KMS-11 (cell line): ENCODE results near the gene ERC2.

Source experiments
- H2AFZ ChIP-seq: fragments of 200-600 bp; sonication (generic); 2 replicates; pipeline ENCODE4 v1.6.1; 2016; ENCODE audit warnings: antibody characterized with exemption, mixed run types, low read depth
- H3K27ac ChIP-seq: fragments of 200-600 bp; sonication (generic); 2 replicates; pipeline ENCODE4 v1.6.1; 2016; ENCODE audit warnings: mild to moderate bottlenecking, mixed run types
- H3K27me3 ChIP-seq: fragments of 200-600 bp; sonication (generic); 2 replicates; pipeline ENCODE4 v1.6.1; 2017; ENCODE audit warnings: mild to moderate bottlenecking, low read depth, mixed run types, moderate library complexity; ENCODE audit not compliant: insufficient read depth
- H3K36me3 ChIP-seq: fragments of 200-600 bp; sonication (generic); 2 replicates; pipeline ENCODE4 v1.6.1; 2017; ENCODE audit warnings: mild to moderate bottlenecking, mixed run types; ENCODE audit not compliant: insufficient read depth
- H3K4me1 ChIP-seq: fragments of 200-600 bp; sonication (generic); 2 replicates; pipeline ENCODE4 v1.6.1; 2016; ENCODE audit warnings: mild to moderate bottlenecking, low read depth, mixed run types; ENCODE audit not compliant: poor library complexity, severe bottlenecking
- H3K4me2 ChIP-seq: fragments of 200-600 bp; sonication (generic); 2 replicates; pipeline ENCODE4 v1.7.0; 2016; ENCODE audit warnings: mild to moderate bottlenecking, mixed run types
- H3K4me3 ChIP-seq: fragments of 200-600 bp; sonication (generic); IDR thresholded peaks from 2 replicates; pipeline ENCODE4 v1.6.1; 2017; ENCODE audit warnings: low read depth, low read length, mixed read lengths; ENCODE audit not compliant: insufficient read depth
- H3K79me2 ChIP-seq: fragments of 200-600 bp; sonication (generic); 2 replicates; pipeline ENCODE4 v1.6.1; 2016; ENCODE audit warnings: low read depth, mixed run types; ENCODE audit not compliant: insufficient read depth
- H3K9ac ChIP-seq: fragments of 200-600 bp; sonication (generic); 2 replicates; pipeline ENCODE4 v1.6.1; 2016; ENCODE audit warnings: mild to moderate bottlenecking, mixed run types
- H4K20me1 ChIP-seq: fragments of 200-600 bp; sonication (generic); 2 replicates; pipeline ENCODE4 v1.6.1; 2016; ENCODE audit warnings: mild to moderate bottlenecking, mixed run types; ENCODE audit not compliant: insufficient read depth
- TF ChIP-seq, protein P1 (sequence below): fragments of 200-600 bp; sonication (generic); conservative IDR thresholded peaks from 2 replicates; pipeline ENCODE4 v1.6.1; 2017; ENCODE audit warnings: low read depth, mild to moderate bottlenecking, antibody characterized with exemption, low read length, moderate library complexity, mixed read lengths

Gene ERC2

DNA sequence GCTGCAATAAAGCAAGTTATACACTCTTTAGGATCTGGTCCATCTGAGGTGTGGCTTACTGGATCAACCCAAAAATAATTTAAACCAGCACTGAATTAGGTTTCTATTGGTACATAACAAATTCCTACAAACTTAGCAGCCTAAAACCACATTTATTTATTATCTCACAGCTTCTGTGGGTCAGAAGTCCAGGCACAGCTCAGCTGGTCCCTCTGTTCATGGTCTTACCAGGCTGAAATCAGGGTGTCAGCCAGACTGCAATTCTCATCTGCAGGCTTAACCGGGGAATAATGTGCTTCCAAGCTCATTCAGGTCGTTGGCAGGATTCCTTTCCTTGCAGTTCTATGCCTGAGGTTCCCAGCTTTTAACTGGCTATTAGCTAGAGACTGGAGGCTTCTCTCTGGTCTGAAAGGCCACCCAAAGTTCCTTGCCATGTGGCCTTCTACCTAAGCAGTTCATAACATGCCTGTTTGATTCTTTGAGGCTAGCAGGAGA is 503.7 kb downstream of the ERC2 start:
- Histone ChIP-seq H3K79me2 (no peaks in the 10 kb centered on the region), H4K20me1 (no peaks in the 10 kb centered on the region), H3K4me1 (peaks cover 3% of the 10 kb centered on the region), H3K4me3 (no peak overlapping the region), H3K27ac (no peak overlapping the region), H3K27me3 (no peaks in the 10 kb centered on the region), H3K9ac (no peak overlapping the region), H3K36me3 (no peaks in the 10 kb centered on the region), H3K4me2 (no peak overlapping the region), H2AFZ (no peak overlapping the region)
- TF ChIP-seq, protein P1, sequence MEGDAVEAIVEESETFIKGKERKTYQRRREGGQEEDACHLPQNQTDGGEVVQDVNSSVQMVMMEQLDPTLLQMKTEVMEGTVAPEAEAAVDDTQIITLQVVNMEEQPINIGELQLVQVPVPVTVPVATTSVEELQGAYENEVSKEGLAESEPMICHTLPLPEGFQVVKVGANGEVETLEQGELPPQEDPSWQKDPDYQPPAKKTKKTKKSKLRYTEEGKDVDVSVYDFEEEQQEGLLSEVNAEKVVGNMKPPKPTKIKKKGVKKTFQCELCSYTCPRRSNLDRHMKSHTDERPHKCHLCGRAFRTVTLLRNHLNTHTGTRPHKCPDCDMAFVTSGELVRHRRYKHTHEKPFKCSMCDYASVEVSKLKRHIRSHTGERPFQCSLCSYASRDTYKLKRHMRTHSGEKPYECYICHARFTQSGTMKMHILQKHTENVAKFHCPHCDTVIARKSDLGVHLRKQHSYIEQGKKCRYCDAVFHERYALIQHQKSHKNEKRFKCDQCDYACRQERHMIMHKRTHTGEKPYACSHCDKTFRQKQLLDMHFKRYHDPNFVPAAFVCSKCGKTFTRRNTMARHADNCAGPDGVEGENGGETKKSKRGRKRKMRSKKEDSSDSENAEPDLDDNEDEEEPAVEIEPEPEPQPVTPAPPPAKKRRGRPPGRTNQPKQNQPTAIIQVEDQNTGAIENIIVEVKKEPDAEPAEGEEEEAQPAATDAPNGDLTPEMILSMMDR: no peak

DNA sequence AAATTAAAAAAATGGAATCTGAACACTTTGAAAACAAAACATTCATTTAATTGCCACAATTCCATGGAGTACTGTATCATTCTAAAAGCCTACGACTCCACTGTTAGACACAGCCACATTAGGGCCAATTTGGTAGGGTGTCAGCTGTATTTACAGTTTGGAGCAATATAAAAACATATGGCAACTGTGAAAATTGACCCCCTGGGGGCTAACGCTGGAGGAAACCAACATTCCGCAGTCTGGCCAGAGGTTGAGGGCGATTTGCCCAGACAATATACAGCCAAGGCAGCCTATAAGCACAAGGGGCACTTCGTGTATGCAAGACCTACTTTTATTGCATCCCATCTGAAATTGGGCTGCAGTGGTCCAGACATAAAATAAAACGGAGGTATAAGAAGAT is 504.7 kb downstream of the ERC2 start:
- Histone ChIP-seq H3K27me3 (no peaks in the 10 kb centered on the region), H3K27ac (no peak overlapping the region), H3K9ac (no peak overlapping the region), H3K79me2 (no peaks in the 10 kb centered on the region), H2AFZ (no peak overlapping the region), H3K36me3 (no peaks in the 10 kb centered on the region), H3K4me2 (no peak overlapping the region), H4K20me1 (no peaks in the 10 kb centered on the region), H3K4me3 (no peak overlapping the region), H3K4me1 (peaks cover 3% of the 10 kb centered on the region)
- TF ChIP-seq, protein P1: no peak

- no peaks in the 10 kb centered on the region for H3K36me3 ChIP-seq
- no peak overlapping the region for H3K4me2 ChIP-seq
- no peaks in the 10 kb centered on the region for H3K79me2 ChIP-seq
- no peaks in the 10 kb centered on the region for H3K27me3 ChIP-seq
- TF ChIP-seq, protein P1: no peak
- no peak overlapping the region for H2AFZ ChIP-seq
- H4K20me1 ChIP-seq: no peaks in the 10 kb centered on the region
- no peak overlapping the region for H3K4me3 ChIP-seq
- no peaks in the 10 kb centered on the region for H3K4me1 ChIP-seq
- no peak overlapping the region for H3K27ac ChIP-seq
- H3K9ac ChIP-seq: no peak overlapping the region
Observed at GRCh38 chr3:55959471-55960080, 508.7 kb downstream of the ERC2 start.

GRCh38 chr3:55958605-55959004 is 509.7 kb downstream of the ERC2 start:
- Histone ChIP-seq H3K9ac (no peak overlapping the region), H3K4me3 (no peak overlapping the region), H3K4me1 (no peaks in the 10 kb centered on the region), H3K4me2 (no peak overlapping the region), H3K27ac (no peak overlapping the region), H4K20me1 (no peaks in the 10 kb centered on the region), H3K79me2 (no peaks in the 10 kb centered on the region), H3K36me3 (no peaks in the 10 kb centered on the region), H3K27me3 (no peaks in the 10 kb centered on the region), H2AFZ (no peak overlapping the region)
- TF ChIP-seq, protein P1: no peak
